ENCODE measurements around the gene SELENOS.

SELENOS gene

GRCh38 chr15:101251830-101252820 lies 25.2 kb downstream of the SELENOS start, which contains the start of gene CHSY1:
TSS of gene CHSY1 (minus strand) at chr15:101252048. CDS start at chr15:101251456, 592 bp downstream.
- Histone ChIP-seq H3K4me3 (ENCODE audit: low read length) (peak within 1 kb of the TSS; percentile 71), H3K27me3 (ENCODE audit: control insufficient read depth, insufficient read depth, low read length) (no peaks in the 10 kb centered on the region), H3K9ac (ENCODE audit: low read length) (peak within 1 kb of the TSS; percentile 72), H3K36me3 (ENCODE audit: control insufficient read depth, insufficient read depth, low read length) (no peaks in the 10 kb centered on the region), H3K9me3 (ENCODE audit: control insufficient read depth, low read length) (no peaks in the 10 kb centered on the region), H3K4me1 (ENCODE audit: control insufficient read depth, insufficient read depth, low read length) (peaks cover 32% of the 10 kb centered on the region)

GRCh38 chr15:101250873-101251829 lies 26.1 kb downstream of the SELENOS start:
- H3K4me1 ChIP-seq (ENCODE audit: control insufficient read depth, insufficient read depth, low read length) = peaks cover 32% of the 10 kb centered on the region
- no peaks in the 10 kb centered on the region for H3K9me3 ChIP-seq (ENCODE audit: control insufficient read depth, low read length)
- H3K4me3 ChIP-seq (ENCODE audit: low read length) = peak overlapping the region; percentile 71
- H3K9ac ChIP-seq (ENCODE audit: low read length) = peak overlapping the region; percentile 72
- H3K27me3 ChIP-seq (ENCODE audit: control insufficient read depth, insufficient read depth, low read length) = no peaks in the 10 kb centered on the region
- no peaks in the 10 kb centered on the region for H3K36me3 ChIP-seq (ENCODE audit: control insufficient read depth, insufficient read depth, low read length)

- H3K9ac ChIP-seq (ENCODE audit: low read length) = peak overlapping the region; percentile 72
- peaks cover 26% of the 10 kb centered on the region for H3K4me1 ChIP-seq (ENCODE audit: control insufficient read depth, insufficient read depth, low read length)
- H3K9me3 ChIP-seq (ENCODE audit: control insufficient read depth, low read length) = no peaks in the 10 kb centered on the region
- no peaks in the 10 kb centered on the region for H3K27me3 ChIP-seq (ENCODE audit: control insufficient read depth, insufficient read depth, low read length)
- peak overlapping the region; percentile 71 for H3K4me3 ChIP-seq (ENCODE audit: low read length)
- no peaks in the 10 kb centered on the region for H3K36me3 ChIP-seq (ENCODE audit: control insufficient read depth, insufficient read depth, low read length)
Measured at GRCh38 chr15:101250341-101250831, 26.9 kb downstream of the SELENOS start.

- Histone ChIP-seq H3K4me3 (ENCODE audit: low read length) (no peak overlapping the region), H3K9me3 (ENCODE audit: control insufficient read depth, low read length) (no peaks in the 10 kb centered on the region), H3K9ac (ENCODE audit: low read length) (no peak overlapping the region), H3K4me1 (ENCODE audit: control insufficient read depth, insufficient read depth, low read length) (peaks cover 35% of the 10 kb centered on the region), H3K27me3 (ENCODE audit: control insufficient read depth, insufficient read depth, low read length) (no peaks in the 10 kb centered on the region), H3K36me3 (ENCODE audit: control insufficient read depth, insufficient read depth, low read length) (no peaks in the 10 kb centered on the region)
Measured at GRCh38 chr15:101248274-101248673, 29.0 kb downstream of the SELENOS start.

GRCh38 chr15:101246824-101247745 lies 30.2 kb downstream of the SELENOS start:
- no peak overlapping the region for H3K9ac ChIP-seq (ENCODE audit: low read length)

GRCh38 chr15:101246391-101246790 lies 30.9 kb downstream of the SELENOS start:
- Histone ChIP-seq H3K4me3 (ENCODE audit: low read length) (no peak overlapping the region), H3K9me3 (ENCODE audit: control insufficient read depth, low read length) (no peaks in the 10 kb centered on the region), H3K9ac (ENCODE audit: low read length) (no peak overlapping the region), H3K36me3 (ENCODE audit: control insufficient read depth, insufficient read depth, low read length) (no peaks in the 10 kb centered on the region), H3K4me1 (ENCODE audit: control insufficient read depth, insufficient read depth, low read length) (peaks cover 27% of the 10 kb centered on the region), H3K27me3 (ENCODE audit: control insufficient read depth, insufficient read depth, low read length) (no peaks in the 10 kb centered on the region)

More at GRCh38 chr15:101246824-101247745, 30.2 kb downstream of the SELENOS start:
- Histone ChIP-seq H3K27me3 (ENCODE audit: control insufficient read depth, insufficient read depth, low read length) (no peaks in the 10 kb centered on the region), H3K9me3 (ENCODE audit: control insufficient read depth, low read length) (no peaks in the 10 kb centered on the region), H3K4me1 (ENCODE audit: control insufficient read depth, insufficient read depth, low read length) (peaks cover 27% of the 10 kb centered on the region), H3K4me3 (ENCODE audit: low read length) (no peak overlapping the region), H3K36me3 (ENCODE audit: control insufficient read depth, insufficient read depth, low read length) (no peaks in the 10 kb centered on the region)

- Histone ChIP-seq H3K4me3 (ENCODE audit: low read length) (no peak overlapping the region), H3K36me3 (ENCODE audit: control insufficient read depth, insufficient read depth, low read length) (no peaks in the 10 kb centered on the region), H3K9ac (ENCODE audit: low read length) (no peak overlapping the region), H3K27me3 (ENCODE audit: control insufficient read depth, insufficient read depth, low read length) (no peaks in the 10 kb centered on the region), H3K4me1 (ENCODE audit: control insufficient read depth, insufficient read depth, low read length) (peaks cover 20% of the 10 kb centered on the region), H3K9me3 (ENCODE audit: control insufficient read depth, low read length) (no peaks in the 10 kb centered on the region)
Measured at GRCh38 chr15:101244889-101245668, 32.2 kb downstream of the SELENOS start.

GRCh38 chr15:101244036-101244781 lies 33.1 kb downstream of the SELENOS start:
- H3K27me3 ChIP-seq (ENCODE audit: control insufficient read depth, insufficient read depth, low read length) = no peaks in the 10 kb centered on the region
- H3K36me3 ChIP-seq (ENCODE audit: control insufficient read depth, insufficient read depth, low read length) = no peaks in the 10 kb centered on the region
- H3K9me3 ChIP-seq (ENCODE audit: control insufficient read depth, low read length) = no peaks in the 10 kb centered on the region
- no peak overlapping the region for H3K4me3 ChIP-seq (ENCODE audit: low read length)
- no peak overlapping the region for H3K9ac ChIP-seq (ENCODE audit: low read length)
- peaks cover 15% of the 10 kb centered on the region for H3K4me1 ChIP-seq (ENCODE audit: control insufficient read depth, insufficient read depth, low read length)

- Histone ChIP-seq H3K9ac (ENCODE audit: low read length) (no peak overlapping the region), H3K4me1 (ENCODE audit: control insufficient read depth, insufficient read depth, low read length) (peaks cover 14% of the 10 kb centered on the region), H3K4me3 (ENCODE audit: low read length) (no peak overlapping the region)
Measured at GRCh38 chr15:101243420-101243819, 33.9 kb downstream of the SELENOS start.

GRCh38 chr15:101242999-101243336 lies 34.3 kb downstream of the SELENOS start:
- no peak overlapping the region for H3K4me3 ChIP-seq (ENCODE audit: low read length)
- H3K4me1 ChIP-seq (ENCODE audit: control insufficient read depth, insufficient read depth, low read length) = peaks cover 10% of the 10 kb centered on the region
- H3K36me3 ChIP-seq (ENCODE audit: control insufficient read depth, insufficient read depth, low read length) = no peaks in the 10 kb centered on the region
- H3K9ac ChIP-seq (ENCODE audit: low read length) = no peak overlapping the region
- H3K27me3 ChIP-seq (ENCODE audit: control insufficient read depth, insufficient read depth, low read length) = no peaks in the 10 kb centered on the region
- no peaks in the 10 kb centered on the region for H3K9me3 ChIP-seq (ENCODE audit: control insufficient read depth, low read length)

More at GRCh38 chr15:101243420-101243819, 33.9 kb downstream of the SELENOS start:
- Histone ChIP-seq H3K9me3 (ENCODE audit: control insufficient read depth, low read length) (no peaks in the 10 kb centered on the region), H3K27me3 (ENCODE audit: control insufficient read depth, insufficient read depth, low read length) (no peaks in the 10 kb centered on the region), H3K36me3 (ENCODE audit: control insufficient read depth, insufficient read depth, low read length) (no peaks in the 10 kb centered on the region)

Measured in mucosa of stomach (tissue), 1 donor.